Sigmoid colon (tissue), 4 donors: ENCODE data around the gene AP1M2.

Experiments
- CTCF ChIP-seq, 4 experiments: fragments of 450-650 bp in 3 of 4; fragments of 200-600 bp in 1 of 4; IDR thresholded peaks; one replicate each; pipeline ENCODE4 v1.5.1; 2016 to 2019; ENCODE audit warnings: antibody characterized with exemption in 4 of 4, mild to moderate bottlenecking in 3 of 4, moderate library complexity in 2 of 4
- POLR2A ChIP-seq, 2 donors: fragments of 450-650 bp; IDR thresholded peaks; one replicate each; pipeline ENCODE4 v1.6.1; 2016; ENCODE audit warnings: antibody characterized with exemption in 2 of 2, mild to moderate bottlenecking in 2 of 2, moderate library complexity in 2 of 2
- POLR2AphosphoS5 ChIP-seq, 4 donors: sonication (generic); formaldehyde crosslinking; IDR thresholded peaks; one replicate each; pipeline ENCODE4 v1.6.1; 2017; ENCODE audit warnings: antibody characterized with exemption in 4 of 4

GRCh38 chr19:10525636-10526035 is 61.5 kb downstream of the AP1M2 start:
- TF ChIP-seq CTCF (IDR thresholded peaks at IDR 0.05), result no peak
- TF ChIP-seq POLR2A (IDR thresholded peaks at IDR 0.05), result no peak
- no peak for TF ChIP-seq POLR2AphosphoS5 (IDR thresholded peaks at IDR 0.05)
